Stimulated activated naive CD4-positive, alpha-beta T cell (primary cell): ENCODE measurements around the gene SLC29A2.
"Not testable (repeated sequence)": the region's sequence is repeated elsewhere in the genome, so short reads cannot be mapped to it uniquely, and the experiment has no call there.

Experiments used
- DNase-seq, 6 experiments: peaks; one replicate each; lab custom pipeline; 2025; lab: John Stamatoyannopoulos, UW

The SLC29A2 gene

GRCh38 chr11:66350560-66351235 lies 20.9 kb downstream of the SLC29A2 start:
- not testable (repeated sequence) for DNase-seq

GRCh38 chr11:66349084-66349386 lies 22.5 kb downstream of the SLC29A2 start:
- no peak for DNase-seq

GRCh38 chr11:66347425-66348276 lies 23.9 kb downstream of the SLC29A2 start, which contains the start of gene B4GAT1:
B4GAT1 (minus strand) TSS chr11:66347629; CDS start chr11:66347545, 84 bp downstream.
- peak; percentile 70 to 88 (median 80) for DNase-seq

GRCh38 chr11:66346476-66347424 lies 24.8 kb downstream of the SLC29A2 start:
- peak in 1 of 6 experiments; percentile 19 for DNase-seq

- DNase-seq: no peak
Observed at GRCh38 chr11:66345316-66345649, 26.3 kb downstream of the SLC29A2 start.

GRCh38 chr11:66344550-66345315 lies 26.8 kb downstream of the SLC29A2 start, which contains the start of gene BRMS1:
BRMS1 (minus strand) TSS chr11:66345104; CDS start chr11:66342234, 2,870 bp downstream.
- peak; percentile 90 to 95 (median 92) for DNase-seq

GRCh38 chr11:66343176-66343575 lies 28.4 kb downstream of the SLC29A2 start:
- DNase-seq: no peak

- no peak for DNase-seq
Observed at GRCh38 chr11:66341502-66342126, 29.9 kb downstream of the SLC29A2 start.

- no peak for DNase-seq
Observed at GRCh38 chr11:66340596-66341501, 30.7 kb downstream of the SLC29A2 start.

- no peak for DNase-seq
Observed at GRCh38 chr11:66339686-66340483, 31.7 kb downstream of the SLC29A2 start.

- DNase-seq: no peak
Observed at GRCh38 chr11:66339162-66339675, 32.3 kb downstream of the SLC29A2 start.

- DNase-seq: no peak
Observed at GRCh38 chr11:66338276-66339161, 33.0 kb downstream of the SLC29A2 start.

- DNase-seq: no peak
Observed at GRCh38 chr11:66337103-66337899, 34.3 kb downstream of the SLC29A2 start.

- DNase-seq: peak in 1 of 6 experiments; percentile 24
Observed at GRCh38 chr11:66336234-66337102, 35.1 kb downstream of the SLC29A2 start, which contains the start of gene RIN1. RIN1 (minus strand) TSS chr11:66336434; CDS start chr11:66336402, 32 bp downstream.

GRCh38 chr11:66335531-66336233 lies 35.9 kb downstream of the SLC29A2 start:
- peak in 1 of 6 experiments; percentile 18 for DNase-seq
